Stimulated activated naive CD8-positive, alpha-beta T cell treated with anti-CD3 and anti-CD28 coated beads, Interleukin-15, Interleukin-2, amounts not matched to agents 100 U/mL and 50 U/mL, for 24 hours (primary cell): ENCODE measurements around the gene CTBP2.
"Not testable (repeated sequence)": the region's sequence is repeated elsewhere in the genome, so short reads cannot be mapped to it uniquely, and the experiment has no call there.

Experiments used
- ATAC-seq: fragments of 150-1000 bp; cut with Tn5 transposase; one replicate; pipeline ENCODE4 v1.10.0; 2021
- DNase-seq: peaks from one replicate; pipeline ENCODE4 v3.0.0; 2021

The CTBP2 gene

GRCh38 chr10:125158601-125159485, 1.5 kb downstream of the CTBP2 start:
- peak; percentile 16 for DNase-seq
- ATAC-seq: peak; percentile 47

GRCh38 chr10:125158275-125158600, 2.1 kb downstream of the CTBP2 start:
- no peak for DNase-seq
- ATAC-seq: no peak

- DNase-seq (no peak), ATAC-seq (no peak)
Measured at GRCh38 chr10:125157505-125157904, 2.9 kb downstream of the CTBP2 start.

- ATAC-seq (no peak), DNase-seq (no peak)
Measured at GRCh38 chr10:125156739-125157480, 3.5 kb downstream of the CTBP2 start.

- DNase-seq (no peak), ATAC-seq (no peak)
Measured at GRCh38 chr10:125156196-125156595, 4.2 kb downstream of the CTBP2 start.

- DNase-seq (no peak), ATAC-seq (no peak)
Measured at GRCh38 chr10:125155101-125155500, 5.3 kb downstream of the CTBP2 start.

- no peak for ATAC-seq
- DNase-seq: no peak
Measured at GRCh38 chr10:125154529-125154928, 5.8 kb downstream of the CTBP2 start.

GRCh38 chr10:125153703-125154490, 6.5 kb downstream of the CTBP2 start:
- DNase-seq (no peak), ATAC-seq (no peak)

- DNase-seq: no peak
- no peak for ATAC-seq
Measured at GRCh38 chr10:125152450-125153368, 7.7 kb downstream of the CTBP2 start.

- DNase-seq (no peak), ATAC-seq (no peak)
Measured at GRCh38 chr10:125151553-125152449, 8.6 kb downstream of the CTBP2 start.

- DNase-seq (no peak), ATAC-seq (no peak)
Measured at GRCh38 chr10:125151170-125151552, 9.2 kb downstream of the CTBP2 start.

GRCh38 chr10:125150376-125151083, 9.8 kb downstream of the CTBP2 start:
- DNase-seq, ATAC-seq: not testable (repeated sequence)

GRCh38 chr10:125149680-125150047, 10.7 kb downstream of the CTBP2 start:
- DNase-seq (no peak), ATAC-seq (no peak)

GRCh38 chr10:125149036-125149679, 11.2 kb downstream of the CTBP2 start:
- ATAC-seq (no peak), DNase-seq (no peak)

- DNase-seq (no peak), ATAC-seq (no peak)
Measured at GRCh38 chr10:125148528-125148927, 11.8 kb downstream of the CTBP2 start.

GRCh38 chr10:125147971-125148439, 12.4 kb downstream of the CTBP2 start:
- no peak for ATAC-seq
- DNase-seq: no peak

GRCh38 chr10:125146791-125147579, 13.4 kb downstream of the CTBP2 start:
- ATAC-seq (peak; percentile 33), DNase-seq (no peak)

GRCh38 chr10:125145636-125146035, 14.7 kb downstream of the CTBP2 start:
- ATAC-seq (no peak), DNase-seq (no peak)
